NCI-H1436 (cell line): ENCODE data around the gene CORO1C.
"Not testable (repeated sequence)": the region's sequence is repeated elsewhere in the genome, so short reads cannot be mapped to it uniquely, and the experiment has no call there.

Experiments used
- DNase-seq: peaks from one replicate; lab custom pipeline; 2025; lab: John Stamatoyannopoulos, UW

The CORO1C gene

DNA sequence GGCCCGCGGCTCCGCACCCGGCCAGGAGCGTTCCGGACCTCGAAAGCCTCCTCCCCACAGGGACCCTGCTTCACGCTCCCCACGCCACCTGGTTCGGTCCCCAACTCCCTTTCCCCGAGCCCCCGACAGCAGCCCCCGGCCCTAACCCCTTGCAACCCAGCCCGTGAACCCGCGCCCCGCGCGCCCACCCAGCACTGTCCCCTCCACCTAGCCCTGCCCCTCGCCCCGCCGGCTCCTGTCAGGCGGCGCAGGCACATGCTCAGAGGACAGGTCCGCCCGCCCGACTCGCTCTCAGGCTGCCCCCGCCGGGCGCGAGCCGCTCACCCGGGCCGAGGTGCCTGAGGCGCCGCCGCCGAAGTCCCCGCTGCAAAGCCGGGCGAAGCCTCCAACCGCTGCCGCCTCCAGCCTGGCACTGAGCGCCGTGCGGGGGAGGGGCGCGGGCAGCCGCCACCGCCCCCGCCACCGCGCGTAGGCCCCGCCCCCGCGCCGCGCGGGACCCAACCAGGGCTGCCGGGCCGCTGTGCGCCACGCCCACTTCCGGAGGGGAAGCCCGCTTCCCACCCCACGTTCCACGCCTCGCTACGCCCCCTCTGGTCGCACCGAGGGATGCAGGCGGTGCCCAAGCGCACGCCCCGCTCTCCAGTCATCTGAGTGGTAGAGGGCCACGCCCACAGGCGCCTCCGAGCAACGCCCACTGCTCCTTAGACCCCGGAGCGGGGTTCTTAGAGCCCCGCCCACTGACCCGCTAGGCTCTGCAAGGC is at the start of gene CORO1C:
Gene CORO1C (minus strand): TSS at position 414 of the 761 bp plus-strand sequence. CDS start 30,200 bp downstream, outside the sequence.
- DNase-seq = peak; percentile 96

DNA sequence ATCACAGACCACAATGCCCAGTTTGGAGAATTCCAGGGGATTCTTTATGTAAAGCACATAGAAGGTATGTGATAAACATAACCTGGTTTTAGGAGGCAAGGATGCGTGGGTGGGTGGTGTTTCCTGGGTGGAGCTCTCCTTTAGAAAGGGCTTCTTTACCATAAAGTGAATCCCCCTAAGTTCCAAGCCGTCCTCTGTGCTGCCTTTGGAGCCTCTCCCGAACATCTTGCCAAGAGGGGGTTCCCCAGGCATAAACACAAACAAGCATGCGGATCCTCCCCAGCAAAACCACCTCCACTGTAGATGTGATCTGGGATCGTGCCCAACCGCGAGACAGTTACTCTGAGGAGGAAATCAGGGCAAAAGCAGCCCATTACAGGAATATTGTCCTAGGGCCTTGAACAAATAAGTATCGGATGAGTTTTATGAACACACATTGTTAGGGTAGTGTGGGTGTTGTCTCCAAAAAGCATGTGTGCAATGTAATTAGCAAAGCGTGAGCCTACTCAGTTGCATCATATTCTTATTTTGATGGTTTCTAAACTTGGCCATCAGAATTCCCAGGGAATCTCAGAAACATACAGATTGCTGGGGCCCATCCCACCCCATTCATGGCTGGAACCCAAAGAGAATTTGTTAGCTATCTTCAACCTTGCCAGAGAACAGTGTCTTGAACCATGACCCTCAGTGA is 48.8 kb upstream of the CORO1C start:
- no peak for DNase-seq

DNA sequence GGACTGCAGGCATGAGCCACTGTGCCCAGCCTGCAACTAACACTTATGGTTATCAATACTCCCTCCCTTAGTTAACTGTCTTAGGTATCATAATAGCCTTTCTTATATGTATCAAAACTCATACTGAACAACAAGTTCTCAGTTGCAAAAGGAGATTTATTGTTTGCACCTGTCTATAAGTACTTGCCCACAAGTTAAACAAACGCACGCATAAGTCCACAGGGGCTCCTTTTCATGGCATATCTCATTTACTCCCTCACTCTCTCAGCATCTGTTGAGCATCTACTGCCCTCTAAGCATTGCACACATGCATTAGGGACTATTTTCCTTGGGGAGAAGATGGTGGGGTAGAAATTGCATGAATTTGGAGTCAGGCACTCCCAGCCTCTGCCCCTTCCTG is 46.7 kb upstream of the CORO1C start:
- no peak for DNase-seq

DNA sequence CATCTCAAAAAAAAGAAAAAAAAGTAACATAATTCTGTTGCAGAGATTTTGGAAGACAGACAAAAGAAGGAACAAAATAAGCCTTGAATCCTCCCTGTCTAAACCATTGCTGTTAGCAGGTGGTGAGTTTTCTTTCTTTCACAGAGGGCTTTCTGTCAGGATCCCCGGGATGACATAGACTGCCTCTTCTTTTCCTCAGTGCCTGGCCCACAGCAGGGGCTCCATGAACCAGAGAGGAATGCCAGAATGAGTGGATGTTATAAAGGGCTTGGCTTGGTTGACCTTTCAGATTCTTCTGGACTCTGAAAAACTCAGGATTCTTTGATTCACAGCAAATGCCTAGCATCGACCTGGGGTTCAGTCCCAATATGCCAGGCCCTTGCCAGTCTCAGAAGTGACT is 45.8 kb upstream of the CORO1C start:
- no peak for DNase-seq

DNA sequence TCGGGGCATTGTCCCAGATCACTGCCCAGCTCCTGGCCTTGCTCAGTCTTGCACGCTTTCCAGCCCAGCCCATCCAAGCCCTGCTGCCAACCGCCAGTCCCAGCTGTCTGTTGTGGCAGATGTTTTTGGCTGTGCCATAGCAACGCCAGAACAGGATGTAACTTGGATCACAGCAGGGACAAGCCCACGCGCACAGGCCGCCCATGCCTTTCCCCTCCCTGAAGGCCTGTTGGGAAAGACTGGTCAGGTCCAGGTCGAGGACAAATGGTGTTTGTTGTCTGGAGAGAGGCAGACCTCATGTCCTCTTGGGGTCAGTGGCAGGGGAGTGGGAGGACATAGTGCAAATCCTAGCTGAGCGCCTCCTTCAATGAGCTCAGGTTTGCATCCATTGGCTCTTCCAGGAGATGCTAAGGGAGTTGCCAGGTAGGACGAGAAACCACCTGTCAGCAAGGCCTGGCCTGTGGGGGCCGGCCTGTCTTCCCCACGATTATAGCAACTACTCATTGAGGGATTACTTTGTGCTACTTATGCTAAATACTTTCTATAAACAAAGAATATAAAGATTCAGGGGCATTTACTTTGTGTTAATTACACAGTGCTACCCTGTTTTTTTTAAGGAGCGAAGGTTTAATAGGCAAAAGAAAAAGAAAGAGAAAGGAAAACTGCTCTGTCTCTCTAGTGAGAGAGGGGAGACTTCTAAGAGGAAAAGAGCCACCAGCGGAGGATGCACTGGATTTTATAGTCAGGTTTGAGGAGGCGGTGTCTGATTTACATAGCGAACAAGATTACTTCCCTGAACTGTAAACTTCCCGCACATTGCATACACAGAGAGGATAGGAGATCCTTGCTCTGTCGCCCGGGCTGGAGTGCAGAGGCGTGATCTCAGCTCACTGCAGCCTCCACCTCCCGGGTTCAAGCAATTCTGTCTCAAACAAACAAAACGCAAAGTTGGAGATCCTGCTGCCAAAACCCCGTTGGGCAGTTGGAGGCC is 42.8 kb upstream of the CORO1C start:
- DNase-seq = no peak

DNA sequence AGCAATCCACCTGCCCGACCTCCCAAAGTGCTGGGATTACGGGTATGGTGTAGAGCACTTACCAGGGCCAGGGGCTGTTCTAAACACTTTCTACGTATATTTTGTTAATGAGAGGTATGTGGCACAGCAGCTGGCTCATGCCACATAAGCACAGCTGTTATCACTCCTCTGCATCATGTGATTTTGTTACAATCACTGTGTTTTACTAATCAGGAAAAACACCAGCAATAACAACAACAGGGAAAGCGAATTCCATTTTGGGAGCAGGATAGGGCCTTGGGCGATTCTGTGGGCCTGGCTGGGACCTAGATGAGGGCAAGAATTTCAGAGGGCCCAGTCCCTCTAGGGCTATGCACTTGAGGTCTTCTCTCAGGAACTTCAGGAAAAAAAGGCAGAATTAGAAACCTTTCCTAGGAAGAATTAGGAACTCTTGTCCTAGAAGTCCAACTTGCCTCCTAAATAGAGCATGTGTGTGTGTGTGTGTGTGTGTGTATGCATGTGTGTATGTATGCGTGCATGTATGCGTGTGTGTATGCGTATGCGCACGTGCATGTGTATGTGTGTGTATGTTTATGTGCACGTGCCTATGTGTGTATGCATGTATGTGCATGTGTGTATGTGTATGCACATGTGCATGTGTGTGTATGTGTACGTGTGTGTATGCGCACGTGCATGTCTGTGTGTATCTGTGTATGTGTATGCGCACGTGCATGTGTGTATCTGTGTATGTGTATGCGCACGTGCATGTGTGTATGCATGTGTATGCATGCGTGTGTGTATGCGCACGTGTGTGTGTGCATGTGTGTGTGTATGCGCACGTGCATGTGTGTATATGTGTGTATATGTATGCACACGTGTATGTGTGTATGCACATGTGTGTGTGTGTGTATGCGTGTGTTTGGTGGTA is 41.8 kb upstream of the CORO1C start:
- no peak for DNase-seq

DNA sequence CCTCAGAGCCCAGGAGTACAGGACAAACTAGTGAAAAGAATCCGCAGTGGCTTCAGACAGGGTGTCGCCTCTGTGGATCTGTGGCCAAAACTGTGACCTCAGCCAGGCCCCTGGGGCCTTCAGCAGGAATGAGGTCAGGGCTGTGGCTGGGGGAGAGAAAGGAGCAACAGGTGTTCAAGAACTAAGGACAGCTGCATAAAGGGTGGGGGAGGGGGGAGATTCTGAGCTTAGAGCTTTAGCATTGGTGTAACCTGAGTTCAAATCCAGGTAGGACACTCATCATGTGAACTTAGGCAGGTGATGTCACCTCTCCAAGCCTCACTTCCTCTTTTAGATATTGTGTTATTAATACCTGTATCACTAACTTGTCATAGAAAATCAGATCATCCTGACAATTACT is 40.9 kb upstream of the CORO1C start:
- DNase-seq = no peak

DNA sequence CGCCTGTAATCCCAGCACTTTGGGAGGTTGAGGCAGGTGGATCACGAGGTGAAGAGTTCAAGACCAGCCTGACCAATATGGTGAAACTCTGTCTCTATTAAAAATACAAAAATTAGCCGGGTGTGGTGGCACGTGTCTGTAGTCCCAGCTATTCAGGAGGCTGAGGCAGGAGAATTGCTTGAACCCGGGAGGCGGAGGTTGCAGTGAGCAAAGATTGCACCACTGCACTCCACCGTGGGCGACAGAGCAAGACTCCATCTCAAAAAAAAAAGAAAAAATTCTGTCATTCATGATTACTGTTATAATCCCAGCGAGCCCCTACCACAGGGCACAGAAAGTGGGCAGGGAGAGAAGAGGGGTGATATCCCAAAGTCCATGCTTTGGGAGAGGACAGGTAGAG is 40.5 kb upstream of the CORO1C start:
- not testable (repeated sequence) for DNase-seq

DNA sequence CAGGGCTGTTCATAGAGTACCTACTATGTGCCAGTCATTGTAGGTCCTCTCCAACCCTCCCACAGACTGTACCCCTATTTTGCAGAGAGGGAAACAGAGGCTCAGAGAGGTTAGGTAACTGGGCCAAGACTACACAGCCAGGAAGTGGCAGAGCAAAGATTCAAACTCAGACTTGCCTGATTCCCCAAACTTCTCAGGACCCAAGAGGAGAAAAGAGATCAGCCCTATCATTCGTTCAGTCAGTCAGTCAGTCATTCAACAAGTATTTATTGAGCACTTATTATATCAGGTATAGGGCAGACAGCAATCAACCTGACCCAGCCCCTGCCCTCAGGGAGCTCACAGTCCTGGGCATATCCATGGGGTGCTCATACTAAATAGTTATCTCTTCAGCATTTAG is 39.6 kb upstream of the CORO1C start:
- DNase-seq = no peak

DNA sequence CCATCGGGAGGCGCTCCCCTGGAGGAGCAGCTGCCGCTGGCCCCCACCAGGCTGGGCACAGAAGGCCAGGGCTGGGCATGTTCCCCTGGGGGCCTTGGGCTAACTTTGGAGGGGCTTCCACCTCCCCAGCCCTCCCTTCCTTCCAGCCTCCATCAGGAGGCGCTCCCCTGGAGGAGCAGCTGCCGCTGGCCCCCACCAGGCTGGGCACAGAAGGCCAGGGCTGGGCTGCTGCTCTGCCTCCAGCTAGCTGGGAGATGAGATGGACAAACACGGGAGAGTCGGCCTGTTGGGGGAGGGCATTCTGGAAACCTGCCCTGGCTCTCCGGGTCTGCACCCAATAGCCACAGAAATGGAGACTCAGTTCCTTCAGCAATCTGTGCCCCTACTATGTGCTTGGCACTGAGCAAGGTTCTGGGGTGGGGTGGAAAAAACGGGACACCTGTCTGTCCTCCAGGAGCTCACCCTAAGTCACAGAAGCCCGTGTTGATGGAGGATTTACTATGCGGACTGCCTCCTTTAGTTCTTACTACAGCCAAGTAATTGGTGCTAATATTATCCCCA is 39.0 kb upstream of the CORO1C start:
- no peak for DNase-seq

DNA sequence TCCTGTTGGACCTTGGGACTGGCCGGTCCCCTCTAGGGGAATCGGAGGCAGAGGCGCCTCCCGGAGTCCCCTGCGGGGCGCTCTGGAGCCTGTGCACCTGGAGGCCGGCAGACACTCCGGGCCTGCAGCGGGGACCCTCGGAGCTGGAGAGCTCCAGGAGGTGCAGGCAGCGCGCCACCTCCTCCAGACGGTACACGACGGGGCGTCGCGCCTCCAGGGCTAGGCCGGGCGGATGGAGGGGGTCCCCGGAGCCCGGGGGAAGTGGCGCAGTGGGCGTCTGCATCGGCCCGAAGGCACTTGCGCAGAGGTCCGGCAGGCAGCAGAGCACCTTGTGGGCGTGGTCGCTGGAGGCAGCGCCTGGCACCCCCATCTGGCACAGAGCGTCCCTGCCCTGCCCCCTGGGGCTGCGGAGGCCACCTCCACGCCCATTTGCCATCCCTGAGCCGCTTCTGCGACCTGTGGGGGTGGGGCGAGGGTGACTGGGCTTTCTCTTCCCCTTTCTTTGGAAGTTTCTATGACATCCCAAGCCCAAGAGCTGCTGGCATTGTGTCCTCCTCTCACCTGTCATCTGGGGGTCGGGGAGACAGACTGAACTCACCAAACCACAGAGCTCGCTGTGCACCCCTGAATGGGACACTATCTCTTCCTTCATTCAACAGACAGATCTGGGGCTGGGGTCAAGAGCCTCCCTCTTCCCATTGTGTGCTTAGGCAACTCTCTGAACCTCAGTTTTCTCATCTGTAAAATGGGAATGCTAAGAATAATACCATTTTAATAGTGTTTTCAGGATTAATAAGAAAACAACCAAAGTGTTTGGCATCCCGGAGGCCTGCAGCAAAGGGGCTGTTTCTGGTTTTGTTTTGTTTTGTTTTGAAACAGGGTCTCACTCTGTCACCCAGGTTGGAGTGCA is 37.5 kb upstream of the CORO1C start:
- peak; percentile 19 for DNase-seq

DNA sequence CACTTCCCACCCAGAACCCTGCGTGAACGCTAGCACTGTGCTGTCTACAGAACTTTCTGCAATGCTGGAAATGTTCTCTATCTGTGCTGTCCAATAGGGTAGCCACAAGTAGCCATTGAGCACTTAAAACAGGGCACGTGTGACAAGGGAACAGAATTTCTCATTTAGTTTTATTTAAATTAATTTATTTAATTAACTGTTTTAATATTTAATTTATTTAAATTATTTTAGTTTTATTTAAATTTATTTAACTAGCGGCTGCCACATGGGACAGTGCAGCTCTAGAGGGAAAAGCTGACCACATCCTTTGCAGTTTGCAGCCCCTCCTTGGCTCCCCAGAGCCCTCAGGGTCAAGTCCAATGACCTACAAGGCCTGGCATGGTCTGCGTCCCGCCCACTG is 35.0 kb upstream of the CORO1C start:
- no peak for DNase-seq

DNA sequence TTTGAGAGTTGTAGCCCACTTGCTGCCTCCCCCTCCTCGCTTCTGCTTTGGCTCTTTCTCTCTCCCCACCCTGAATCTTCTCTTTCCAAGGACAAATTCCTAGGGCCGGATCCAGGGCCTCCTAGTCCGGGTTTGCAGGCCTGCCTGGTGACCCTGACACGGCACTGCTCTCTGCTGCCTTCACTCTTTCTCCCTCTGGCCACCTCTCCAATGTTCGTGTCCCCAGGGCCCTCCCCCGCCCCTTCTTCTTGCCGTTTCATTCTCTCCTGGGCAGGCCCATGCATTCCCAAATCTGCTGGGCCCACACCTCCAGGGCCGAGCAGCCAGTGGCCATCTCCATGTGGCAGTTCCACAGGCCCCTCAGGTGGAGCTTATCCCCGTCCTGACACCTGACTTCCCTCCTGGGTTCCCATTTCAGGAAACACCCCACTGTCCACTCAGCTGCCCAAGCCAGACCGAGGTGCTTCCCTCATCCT is 34.0 kb upstream of the CORO1C start:
- no peak for DNase-seq

DNA sequence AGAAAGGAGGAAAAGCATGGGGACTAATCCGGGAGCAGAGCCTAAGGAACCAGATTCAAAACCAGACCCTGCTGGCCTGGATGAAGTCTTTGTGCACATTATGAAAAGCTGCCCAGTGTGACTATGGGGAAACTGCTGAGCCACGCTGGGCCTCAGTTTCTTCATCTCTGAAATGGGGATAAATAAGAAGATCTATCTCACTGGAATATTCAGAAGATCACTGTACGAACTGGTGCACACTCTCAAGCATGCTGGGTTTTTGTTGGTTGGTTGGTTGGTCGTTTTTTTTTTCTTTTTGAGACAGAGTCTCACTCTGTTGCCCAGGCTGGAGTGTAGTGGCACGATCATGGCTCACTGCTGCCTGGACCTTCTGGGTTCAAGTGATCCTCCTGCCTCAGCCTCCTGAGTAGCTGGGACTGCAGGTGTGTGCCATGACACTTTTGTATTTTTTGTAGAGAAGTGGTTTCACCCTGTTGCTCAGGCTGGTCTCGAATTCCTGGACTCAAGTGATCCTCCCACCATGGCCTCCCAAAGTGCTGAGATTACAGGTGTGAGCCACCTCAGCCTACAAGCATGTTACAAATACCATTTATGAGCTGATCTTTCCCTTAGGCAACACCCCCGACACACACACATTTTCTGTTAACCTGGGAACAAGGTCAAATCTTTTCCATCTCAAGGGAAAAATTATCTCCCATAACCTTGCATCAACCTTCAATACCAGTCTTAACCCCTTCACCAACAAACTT is 33.4 kb upstream of the CORO1C start:
- no peak for DNase-seq

DNA sequence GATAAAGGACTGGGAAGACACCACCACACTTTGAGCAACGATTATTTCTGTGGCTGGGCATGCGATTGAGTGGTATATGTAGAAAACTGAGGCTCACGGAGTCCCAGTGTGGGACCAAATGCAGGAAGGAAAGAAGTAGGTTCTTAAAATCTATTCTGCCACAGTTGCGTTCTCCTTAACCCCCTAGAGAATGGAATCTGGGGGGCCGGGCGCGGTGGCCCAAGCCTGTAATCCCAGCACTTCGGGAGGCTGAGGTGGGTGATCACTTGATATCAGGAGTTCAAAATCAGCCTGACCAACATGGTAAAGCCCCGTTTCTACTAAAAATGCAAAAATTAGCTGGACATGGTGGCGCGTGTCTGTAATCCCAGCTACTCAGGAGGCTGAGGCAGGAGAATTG is 29.9 kb upstream of the CORO1C start:
- no peak for DNase-seq

DNA sequence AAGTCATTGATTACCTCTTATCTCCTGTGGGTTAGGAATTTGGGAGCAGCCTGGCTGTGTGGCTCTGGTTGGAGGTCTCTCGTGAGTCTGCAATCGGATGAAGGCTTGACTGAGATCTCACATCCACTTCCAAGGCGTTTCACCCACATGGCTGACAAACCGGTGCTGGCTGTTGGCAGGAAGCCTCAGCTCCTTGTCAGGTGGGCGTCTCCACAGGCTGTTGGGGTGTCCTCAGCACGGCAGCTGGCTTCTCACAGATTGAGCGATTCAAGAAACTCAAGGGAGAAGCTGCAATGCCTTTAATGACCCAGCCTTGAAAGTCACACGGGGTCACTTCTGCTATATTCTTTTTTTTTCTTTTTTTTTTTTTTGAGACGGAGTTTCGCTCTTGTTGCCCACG is 28.6 kb upstream of the CORO1C start:
- no peak for DNase-seq

DNA sequence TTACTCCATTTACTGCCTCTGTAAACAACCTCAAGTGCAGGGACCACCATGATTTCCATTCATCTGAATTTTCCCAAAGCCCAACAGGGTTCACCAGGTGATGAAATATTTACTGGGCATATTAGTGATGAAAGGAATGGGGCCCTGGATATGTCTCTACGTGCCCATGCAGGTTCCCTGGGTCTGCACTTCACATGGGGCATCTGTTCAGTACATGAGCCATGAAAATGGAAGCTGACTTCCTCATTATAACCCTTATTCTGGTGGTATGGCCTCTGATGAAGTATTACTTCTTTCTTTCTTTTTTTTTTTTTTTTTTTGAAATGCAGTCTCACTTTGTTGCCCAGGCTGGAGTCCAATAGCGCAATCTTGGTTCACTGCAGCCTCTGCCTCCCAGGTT is 26.5 kb upstream of the CORO1C start:
- DNase-seq = no peak

DNA sequence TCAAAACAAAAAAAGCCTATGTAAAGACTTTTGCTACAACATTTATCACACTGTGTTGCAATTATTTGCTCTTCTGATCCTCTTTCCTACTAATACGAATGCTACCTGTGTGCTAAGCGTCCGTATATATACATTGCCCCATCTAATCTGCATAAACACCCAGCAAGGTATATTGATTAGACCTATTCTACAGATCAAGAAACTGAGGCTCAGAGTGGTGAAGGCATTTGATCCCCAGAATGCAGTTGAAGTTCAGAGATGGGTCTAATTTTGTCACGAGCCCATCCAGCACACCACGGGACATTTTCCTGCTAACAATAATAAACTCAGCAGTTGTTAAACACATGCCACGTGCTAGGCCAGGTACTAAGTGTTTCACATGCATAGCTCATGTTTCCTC is 25.1 kb upstream of the CORO1C start:
- DNase-seq = no peak

DNA sequence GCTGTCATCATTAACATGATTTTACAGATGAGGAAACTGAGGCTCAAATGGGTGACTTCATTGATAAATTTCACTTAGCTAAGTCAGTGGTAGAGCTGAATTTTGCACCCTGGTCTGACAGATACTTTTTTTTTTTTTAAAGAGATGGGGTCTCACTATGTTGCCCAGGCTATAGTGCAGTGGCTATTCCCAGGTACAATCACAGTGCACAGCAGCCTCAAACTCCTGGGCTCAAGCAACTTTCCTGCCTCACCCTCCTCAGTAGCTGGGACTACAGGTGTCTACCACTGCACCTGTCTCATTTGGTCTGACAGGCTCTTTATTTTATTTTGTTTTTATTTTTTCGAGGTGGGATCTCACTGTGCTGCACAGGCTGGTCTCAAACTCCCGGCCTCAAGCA is 24.2 kb upstream of the CORO1C start:
- no peak for DNase-seq
